Dermis microvascular lymphatic vessel endothelial cell (primary cell): ENCODE results near the gene CRISPLD2. TPM values are rescaled to one million over a fixed set of nuclear protein-coding genes. Genes with fewer than 3 reads are reported as not detected.
"Not testable (repeated sequence)": the region's sequence is repeated elsewhere in the genome, so short reads cannot be mapped to it uniquely, and the experiment has no call there.

ENCODE experiments used
- DNase-seq, 2 donors: peaks; one replicate each; pipeline versions ENCODE4 v3.0.0 to v3.0.0-alpha.2; 2010; ENCODE audit warnings: low read depth in 2 of 2
- total RNA-seq: library from RNA; depleted of rRNA; stranded (reverse); fragments of >200 nt; gene quantifications from 2 replicates; pipeline ENCODE4 v1.2.1, GENCODE V29; 2014

CRISPLD2 gene
- total RNA-seq, 1 donor from 2014 or later: under 0.01 TPM

GRCh38 chr16:84929421-84930297 is 109.9 kb downstream of the CRISPLD2 start:
- DNase-seq: no peak

DNA sequence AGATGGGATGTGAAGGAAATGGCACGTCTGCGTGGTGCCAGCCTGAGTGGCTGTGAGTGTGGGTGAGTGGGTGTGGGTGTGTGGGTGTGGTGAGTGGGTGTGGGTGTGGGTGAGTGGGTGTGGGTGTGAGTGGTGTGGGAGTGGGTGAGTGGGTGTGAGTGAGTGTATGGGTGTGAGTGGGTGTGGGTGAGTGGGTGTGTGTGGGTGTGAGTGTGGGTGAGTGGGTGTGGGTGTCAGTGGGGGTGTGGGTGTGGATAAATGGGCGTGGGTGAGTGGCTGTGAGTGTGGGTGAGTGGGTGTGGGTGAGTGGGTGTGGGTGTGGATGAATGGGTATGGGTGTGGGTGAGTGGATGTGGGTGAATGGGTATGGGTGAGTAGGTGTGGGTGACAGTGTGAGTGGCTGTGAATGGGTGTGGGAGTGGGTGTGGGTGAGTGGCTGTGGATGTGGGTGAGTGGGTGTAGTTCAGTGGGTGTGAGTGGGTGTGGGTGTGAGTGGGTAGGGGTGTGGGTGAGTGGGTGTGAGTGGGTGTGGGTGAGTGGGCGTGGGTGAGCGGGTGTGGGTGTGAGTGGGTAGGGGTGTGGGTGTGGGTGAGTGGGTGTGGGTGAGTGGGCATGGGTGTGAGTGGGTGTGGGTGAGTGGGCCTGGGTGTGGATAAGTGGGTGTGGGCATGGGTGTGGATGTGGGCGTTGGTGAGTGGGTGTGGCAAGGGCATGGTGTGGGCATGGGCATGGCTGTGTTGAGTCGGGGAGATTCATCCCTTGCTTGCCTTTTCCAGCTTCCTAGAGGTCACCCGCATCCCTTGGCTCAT is 110.7 kb downstream of the CRISPLD2 start:
- no peak for DNase-seq

GRCh38 chr16:84931107-84931494 is 111.3 kb downstream of the CRISPLD2 start:
- no peak for DNase-seq

- DNase-seq: no peak
Observed at GRCh38 chr16:84931506-84931905, 111.7 kb downstream of the CRISPLD2 start.

GRCh38 chr16:84932681-84933080 is 112.9 kb downstream of the CRISPLD2 start:
- DNase-seq: no peak

DNA sequence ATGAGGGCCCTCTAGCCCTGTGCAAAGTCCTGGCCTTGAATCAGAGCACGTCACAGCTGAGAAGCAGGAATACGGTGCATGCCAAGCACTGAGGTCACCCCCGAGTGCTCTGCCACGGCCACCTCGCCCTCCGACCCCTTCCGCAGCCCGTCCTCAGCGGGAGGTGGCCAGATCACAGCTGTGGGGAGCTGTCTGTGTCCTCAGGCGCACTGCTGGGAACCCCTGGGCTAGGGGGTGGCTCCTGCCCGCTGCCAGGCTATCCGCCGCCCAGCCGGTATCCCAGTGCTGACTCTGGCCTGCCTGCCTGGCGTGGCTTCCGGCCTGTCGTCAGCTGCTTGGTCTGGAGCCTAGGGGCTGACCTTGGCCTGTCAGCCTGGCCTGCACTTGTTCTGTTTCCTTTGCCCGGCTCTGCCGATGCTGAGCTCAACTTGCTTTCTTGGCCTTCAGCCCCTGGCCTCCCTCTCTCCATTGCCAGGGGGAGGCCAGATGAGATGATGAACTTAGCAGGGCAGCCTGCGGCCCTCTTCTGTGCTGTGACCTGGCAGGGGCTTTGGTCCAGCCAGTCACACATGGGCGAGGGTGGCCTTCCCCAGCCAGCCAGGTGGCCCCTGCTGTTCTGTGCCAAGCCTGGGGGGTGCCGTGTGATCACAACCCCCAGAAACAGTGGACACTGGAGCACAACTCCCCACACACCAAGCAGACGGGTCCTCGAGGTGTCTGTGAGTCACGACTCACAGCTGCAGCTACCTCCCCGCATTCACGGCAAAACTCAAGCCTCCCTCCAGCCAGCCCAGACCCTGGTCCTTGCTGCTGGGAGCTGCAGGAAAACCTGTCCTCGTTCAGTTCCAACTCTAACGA is 114.2 kb downstream of the CRISPLD2 start:
- DNase-seq: peak in 1 of 2 donors; percentile 41

DNA sequence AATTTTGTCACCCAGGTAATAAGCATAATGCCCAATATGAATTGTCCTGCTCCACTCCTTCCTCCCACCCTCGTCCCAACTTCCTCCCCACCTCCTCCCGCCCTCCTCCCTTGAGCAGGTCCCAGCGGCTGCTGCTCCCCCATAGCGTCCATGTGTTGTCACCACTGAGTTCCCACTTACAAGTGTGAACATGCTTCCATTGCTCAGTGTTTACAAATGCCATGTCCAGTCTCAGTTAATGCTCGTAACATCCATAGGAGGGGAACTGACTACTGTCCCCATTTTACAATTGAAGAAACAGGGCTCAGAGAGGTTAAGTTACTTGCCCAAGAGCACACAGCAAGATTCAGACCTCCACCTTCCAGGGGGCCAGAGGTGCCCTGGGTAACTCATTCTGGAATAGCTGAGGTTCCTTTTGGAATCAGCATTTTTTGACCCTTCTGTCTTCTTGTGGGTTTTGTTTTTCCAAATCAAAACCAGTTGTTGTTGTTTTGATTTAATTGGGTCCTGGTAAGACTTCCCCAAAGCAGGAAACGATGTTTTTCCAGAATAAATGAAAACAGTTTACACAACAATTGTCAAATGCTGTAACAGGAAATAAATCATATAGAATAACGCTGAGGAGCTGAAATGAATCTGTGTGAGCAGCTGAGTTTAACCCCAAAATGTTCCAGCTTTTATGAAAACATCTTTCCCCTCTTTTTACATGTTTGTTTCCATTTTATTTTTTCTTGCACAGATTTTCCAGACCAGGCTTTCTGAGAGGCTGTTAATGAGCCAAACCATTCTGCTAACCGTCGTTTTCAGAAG is 117.6 kb downstream of the CRISPLD2 start:
- DNase-seq: no peak

- not testable (repeated sequence) for DNase-seq
Observed at GRCh38 chr16:84938616-84939015, 118.8 kb downstream of the CRISPLD2 start.

DNA sequence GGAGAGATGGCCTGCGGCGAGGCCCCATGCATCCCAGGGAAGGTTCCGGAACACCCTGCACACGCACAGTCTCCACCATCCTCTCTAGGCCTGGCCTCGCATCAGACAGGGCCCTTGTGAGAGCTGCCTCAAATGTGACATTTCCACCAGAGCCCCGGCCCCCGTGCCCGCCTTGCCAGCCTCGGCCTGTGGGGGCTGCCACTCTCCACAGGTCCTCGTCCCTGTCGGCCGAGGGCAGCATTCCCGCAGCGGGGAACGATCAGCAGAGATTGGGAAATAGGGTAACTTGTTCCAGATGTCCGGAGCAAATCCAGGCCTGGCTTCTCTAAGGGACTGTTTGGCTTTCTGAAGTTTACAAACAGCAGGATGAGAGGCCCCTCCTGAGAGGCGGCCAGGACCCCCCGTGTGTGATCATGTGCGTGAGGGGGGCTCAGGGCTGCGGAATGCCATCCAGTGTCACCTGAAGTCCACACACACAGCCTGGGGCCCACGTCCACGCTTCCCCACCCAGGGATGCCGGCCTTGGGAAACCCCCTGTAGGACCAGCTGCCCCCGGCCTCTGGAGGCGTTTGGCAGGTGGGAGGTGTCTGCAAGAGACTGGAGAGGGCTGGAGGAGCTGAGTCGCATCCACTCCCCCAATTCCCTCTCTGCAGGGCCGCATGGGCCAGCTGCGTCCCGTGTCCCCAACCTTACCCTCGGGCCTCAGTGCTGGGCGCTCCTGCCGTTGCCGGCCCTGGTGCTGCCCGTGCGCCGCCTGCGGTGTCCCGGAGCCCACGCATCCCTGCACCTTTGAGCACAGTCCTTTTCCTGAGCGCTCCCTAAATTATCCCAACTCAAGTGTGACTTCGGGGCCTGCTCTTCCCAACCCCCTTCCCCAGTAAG is 121.1 kb downstream of the CRISPLD2 start:
- DNase-seq: no peak

DNA sequence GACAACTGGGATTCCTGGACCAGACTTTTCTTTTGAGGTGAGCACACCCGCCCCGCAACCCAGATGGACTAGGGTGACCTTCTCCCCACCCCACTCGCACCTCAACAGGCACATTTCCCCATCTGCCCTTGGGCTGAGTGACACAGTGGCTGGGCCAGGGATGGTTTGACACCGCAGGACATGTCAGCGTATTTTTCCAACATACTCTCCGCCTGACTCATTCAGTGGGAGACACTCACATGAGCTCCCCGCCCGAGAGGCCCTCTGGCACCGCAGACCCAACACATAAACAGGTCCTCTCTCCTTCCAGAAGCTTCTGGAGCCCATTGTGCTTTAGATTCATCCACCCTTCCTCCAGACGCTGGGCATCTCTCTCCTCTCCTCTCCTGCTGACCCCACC is 122.1 kb downstream of the CRISPLD2 start:
- DNase-seq: peak in 1 of 2 donors; percentile 28

DNA sequence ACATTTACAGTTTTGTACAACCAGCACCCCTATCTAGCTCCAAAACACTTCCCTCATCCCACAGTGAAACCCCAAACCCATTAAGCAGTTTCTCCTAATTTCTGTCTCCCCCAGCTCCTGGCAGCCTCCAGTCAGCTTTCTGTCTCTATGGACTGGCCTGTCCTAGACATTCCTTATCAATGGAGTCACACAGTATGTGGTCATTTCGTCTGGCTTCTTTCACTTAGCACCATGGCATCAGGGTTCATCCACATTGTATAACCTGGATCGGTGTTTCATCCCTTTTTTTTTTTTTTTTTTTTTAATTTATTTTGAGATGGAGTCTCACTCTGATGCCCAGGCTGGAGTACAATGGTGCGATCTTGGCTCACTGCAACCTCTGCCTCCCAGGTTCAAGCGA is 123.0 kb downstream of the CRISPLD2 start:
- DNase-seq: no peak

DNA sequence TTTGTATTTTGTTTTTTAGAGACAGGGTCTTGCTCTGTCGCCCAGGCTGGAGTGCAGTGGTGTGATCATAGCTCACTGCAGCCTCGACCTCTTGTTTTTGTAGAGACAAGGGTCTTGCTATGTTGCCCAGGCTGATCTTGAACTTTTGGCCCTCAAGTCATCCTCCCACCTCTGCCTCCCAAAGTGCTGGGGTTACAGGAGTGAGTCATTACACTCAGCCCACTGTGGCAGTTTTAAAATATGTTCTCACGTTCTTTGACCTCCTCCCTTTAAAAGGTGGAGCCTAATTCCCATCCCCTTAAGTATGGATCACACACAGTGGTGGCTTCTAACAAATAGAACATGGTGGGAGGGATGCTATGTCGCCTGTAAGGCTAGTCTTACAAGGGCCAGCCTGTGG is 123.8 kb downstream of the CRISPLD2 start:
- no peak for DNase-seq

- peak; percentile 50 to 74 for DNase-seq
Observed at GRCh38 chr16:84947022-84947421, 127.2 kb downstream of the CRISPLD2 start.

- DNase-seq: no peak
Observed at GRCh38 chr16:84947996-84948850, 128.4 kb downstream of the CRISPLD2 start.

DNA sequence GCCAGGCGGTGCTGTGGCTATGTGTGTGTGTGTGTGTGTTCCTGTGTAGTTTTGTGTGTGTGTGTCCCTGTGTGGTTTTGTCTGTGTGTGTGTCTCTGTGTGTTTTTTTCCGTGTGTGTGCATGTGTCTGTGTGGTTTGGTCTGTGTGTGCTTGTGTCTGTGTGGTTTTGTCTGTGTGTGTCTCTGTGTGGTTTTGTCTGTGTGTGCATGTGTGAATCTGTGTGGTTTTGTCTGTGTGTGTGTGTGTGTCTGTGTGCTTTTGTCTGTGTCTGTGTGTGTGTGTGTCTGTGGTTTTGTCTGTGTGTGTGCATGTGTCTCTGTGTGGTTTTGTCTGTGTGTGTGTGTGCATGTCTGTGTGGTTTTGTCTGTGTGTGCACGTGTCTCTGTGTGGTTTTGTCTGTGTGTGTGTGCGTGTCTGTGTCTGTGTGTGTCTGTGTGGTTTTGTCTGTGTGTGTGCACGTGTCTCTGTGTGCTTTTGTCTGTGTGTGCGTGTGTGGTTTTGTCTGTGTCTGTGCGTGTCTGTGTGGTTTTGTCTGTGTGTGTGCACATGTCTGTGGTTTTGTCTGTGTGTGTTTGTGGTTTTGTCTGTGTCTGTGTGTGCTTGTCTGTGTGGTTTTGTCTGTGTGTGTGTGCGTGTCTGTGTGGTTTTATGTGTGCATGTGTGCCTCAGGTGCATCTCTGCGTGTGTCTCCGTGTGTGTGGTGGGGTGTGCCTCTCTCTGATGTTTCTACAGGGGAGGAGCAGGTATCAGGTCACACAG is 129.2 kb downstream of the CRISPLD2 start:
- DNase-seq: no peak

DNA sequence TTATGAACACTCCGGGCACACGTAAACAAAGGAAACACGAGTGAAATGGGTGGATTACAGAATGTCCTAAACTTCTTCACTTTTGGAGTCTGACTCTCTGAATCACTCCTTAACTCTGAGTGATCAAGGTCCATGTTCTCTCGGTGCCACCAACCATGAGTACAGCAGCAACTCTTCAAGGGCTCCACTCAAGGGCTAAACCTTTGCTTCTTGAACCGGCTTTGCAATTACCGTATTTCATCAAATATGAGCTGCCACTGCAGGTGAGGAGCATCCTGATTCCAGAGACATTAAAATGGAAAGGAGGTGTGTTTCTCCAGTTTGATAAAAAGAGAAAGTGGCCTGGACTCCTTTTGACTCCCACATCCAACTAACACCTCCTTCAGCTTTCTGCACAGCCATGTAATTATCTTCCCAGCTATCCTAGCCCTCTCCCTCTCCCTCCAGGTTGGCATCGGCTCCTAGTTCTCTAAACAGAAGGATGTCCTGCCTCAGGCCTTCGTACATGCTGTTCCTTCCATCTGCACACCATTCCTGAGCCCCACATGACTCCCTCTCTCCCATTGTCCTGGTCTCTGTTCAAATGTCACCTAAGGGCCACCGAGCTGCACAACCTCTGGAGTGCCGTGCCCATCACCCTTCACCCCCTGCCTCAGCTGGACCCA is 130.1 kb downstream of the CRISPLD2 start:
- no peak for DNase-seq

DNA sequence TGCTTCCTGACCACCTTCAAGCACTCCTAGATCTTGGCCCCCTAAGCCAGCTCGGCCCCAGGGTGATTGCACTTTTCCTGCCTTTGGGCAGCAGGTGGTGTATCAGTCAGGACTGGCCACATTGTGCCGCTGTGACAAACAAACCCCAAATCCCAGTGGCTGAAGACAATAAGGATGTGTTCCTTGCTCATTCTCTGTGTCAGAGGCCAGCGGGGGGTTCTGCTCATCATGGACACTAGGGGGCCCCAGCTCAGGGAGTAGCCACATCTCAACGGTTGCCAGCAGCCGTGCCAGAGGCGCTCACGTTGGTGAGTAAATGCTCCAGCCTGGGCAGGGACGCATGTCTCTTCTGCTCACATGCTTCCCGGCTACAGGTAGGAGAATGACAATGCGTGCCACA is 131.1 kb downstream of the CRISPLD2 start:
- DNase-seq: peak in 1 of 2 donors; percentile 32
